CMK (cell line): ENCODE results near the gene GNA12.
A peak's percentile ranks its signal among the peaks of the same experiment; 100 is the strongest.

Experiments
- DNase-seq: peaks from one replicate; pipeline ENCODE4 v3.0.0-alpha.2; 2010; ENCODE audit warnings: low read depth

Gene GNA12

DNA sequence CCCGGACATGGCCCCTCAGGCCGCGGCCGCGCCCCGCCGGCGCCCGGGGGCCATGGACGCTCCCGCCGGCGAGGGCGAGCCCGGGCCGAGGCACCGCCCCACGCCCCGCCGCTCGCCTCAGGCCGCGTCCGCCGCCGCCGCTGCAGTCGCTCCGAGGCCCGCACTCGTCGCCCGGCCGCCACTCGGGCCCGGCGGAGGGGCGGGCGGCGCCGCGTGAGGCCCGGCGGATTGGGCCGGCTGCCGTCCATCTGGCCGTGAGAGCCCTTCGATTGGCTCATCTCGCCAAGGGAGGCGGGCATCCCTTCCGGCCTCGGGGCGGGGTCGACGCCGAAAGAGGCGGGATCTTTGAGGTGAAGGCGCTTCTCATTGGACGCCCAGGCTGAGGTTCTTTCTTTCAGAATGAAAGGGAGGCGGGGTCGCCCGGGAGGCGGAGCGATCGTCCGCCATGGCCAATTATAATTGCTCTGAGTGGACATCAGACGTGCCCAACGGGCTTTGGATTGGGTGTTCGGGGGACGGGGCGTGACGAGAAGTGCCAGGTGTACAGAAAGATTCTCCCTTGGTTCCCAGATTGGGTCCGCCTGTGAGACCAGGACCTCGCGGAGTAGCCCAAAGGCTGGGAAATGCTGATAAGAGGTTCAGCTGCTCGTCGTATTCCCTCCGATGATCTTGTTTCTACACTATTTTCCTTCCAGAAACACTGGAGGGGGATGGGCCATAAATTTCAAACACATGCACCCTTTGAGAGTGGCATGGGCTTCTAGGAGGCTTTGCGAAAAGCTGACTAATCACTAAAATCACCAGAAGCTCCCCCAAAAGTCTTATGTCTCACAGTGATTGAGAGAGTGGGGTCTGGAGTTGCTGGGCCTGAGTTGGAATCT is at the start of gene GNA12:
GNA12 (minus strand) TSS at position 156 of the 881 bp plus-strand sequence; CDS start at position 9, 147 bp downstream.
- DNase-seq = peak; percentile 82

- DNase-seq = no peak
Measured at GRCh38 chr7:2893411-2893861, 49.3 kb upstream of the GNA12 start.

DNA sequence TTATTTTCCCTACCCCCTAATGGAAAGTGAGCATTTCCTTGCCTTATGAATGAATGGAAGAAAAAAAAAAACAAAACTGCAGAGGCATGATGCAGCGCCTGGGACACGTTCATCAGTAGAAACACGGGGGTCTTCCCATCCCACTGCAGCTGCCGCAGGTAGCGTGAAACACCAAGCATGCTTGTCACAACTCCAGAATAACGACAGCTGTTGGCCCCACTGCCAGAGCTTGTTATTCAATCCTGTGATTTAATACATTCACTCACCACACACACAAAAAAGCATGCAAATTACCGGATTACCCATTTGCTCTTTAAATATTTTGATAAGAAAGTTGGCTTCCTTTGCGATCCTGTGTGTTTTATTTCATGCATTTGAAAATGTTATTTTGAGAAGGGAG is 48.4 kb upstream of the GNA12 start:
- DNase-seq = no peak

GRCh38 chr7:2887816-2888215 is 43.7 kb upstream of the GNA12 start:
- no peak for DNase-seq

DNA sequence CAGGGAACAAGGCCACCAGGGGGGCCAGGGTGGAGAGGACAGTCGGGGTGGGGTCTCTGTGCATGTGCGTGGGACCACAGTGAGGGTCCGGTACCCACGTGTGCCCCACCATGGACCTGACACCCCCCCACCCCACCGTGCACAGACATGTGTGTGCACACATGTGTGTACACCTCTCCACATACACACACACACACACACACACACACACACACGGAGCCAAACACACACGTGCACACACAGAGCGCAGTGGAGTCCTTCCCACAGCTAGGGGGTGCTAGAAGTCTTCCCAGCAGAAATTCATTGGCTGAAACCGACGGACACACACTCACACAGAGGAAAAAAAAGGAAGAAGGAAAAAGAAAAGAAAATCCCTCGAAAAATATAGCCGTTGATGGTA is 42.8 kb upstream of the GNA12 start:
- no peak for DNase-seq

DNA sequence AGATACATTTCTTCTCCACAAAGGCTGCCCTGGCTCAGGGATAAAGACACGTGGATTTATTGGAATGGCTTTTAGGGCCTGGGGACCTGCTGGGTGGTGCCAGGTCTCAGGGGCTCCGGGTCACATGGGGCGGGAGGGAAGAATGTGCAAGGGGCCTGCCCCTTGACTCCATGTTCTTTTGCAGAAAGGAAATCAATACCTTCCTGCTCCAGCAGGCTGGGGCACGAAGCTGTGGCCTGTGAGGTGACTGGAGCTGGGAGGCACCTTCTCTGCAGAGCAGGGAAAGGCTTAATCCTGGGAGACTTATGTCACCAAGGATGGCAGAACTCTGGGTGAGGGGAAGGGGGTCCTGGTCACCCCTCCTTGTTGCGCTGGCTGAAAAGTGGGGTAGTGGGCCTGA is 42.3 kb upstream of the GNA12 start:
- DNase-seq = no peak

DNA sequence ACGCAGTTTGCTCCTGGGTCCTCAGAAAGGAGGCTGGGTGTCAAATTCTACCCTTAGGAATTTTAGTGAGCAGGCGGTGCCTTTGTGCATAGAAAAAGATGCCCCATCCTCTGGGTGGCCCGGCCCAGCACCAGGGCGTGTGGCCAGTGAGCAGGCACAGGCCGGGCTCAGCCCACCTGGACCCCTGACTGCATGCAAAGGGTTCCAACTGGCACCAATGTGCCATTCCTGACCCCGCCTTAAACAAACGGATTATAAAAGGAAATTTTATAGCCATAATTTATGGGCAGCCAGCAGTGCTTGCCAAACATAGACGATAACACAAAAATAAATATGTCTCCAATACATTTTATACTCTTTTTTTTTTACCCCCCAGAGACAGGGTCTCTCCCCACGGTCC is 40.1 kb upstream of the GNA12 start:
- DNase-seq = no peak

DNA sequence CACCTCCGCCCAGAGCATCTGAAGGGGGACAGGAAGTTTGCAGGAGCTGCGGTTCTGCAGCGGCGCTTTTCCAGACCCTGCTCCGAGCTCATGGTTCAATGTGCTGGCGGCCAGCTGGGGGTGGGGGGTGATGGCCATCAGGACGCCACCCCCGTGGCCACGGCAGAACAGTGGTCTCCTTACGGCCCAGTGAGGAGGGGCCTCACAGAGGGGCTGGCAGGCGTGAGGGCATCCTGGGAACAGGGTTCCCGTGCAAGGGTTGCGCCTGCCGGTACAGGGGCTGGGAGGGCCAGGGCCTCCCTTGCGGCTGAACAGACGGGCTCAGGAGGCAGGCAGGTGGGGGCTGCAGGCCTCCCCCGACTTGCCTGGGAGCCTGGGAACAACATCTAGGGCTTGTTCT is 39.0 kb upstream of the GNA12 start:
- DNase-seq = no peak

DNA sequence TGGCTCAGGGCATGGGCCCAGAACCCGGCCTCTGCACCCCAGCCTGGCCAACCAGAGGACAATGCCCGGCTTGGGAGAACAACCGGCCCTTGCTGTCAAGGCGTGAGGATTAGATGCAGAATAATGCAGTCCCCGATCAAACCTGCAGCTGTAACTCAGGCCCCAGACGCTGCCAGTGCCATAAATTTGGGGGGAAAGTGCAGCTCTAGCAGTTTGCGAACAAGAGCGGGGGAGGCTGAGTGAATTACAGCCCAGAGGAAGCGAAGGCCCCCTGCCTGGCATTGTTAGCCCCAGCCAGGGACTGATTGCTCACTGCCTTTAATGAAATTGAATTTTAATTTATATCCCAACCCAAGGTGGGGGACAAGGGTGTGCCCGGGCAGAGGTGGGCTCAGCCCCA is 38.0 kb upstream of the GNA12 start:
- DNase-seq = no peak

GRCh38 chr7:2880874-2881533 is 36.9 kb upstream of the GNA12 start:
- DNase-seq = no peak

DNA sequence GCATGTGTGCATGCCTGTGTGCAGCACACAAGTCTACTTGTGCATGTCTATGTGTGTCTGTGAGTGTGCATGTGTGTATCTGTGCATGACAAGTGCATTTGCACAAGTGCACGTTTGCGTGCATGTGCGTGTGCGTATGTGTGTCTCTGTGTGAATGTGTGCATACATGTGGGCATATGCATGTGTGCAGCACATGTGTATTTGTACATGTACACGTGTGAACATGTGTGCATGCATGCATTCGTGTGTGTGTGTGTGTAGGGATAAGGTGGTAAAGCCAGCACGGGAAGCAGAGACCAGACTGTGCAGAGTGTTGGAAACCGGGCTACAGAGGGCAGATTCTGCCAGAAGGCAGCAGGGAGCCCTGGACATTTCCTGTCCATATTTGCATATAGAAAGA is 35.9 kb upstream of the GNA12 start:
- DNase-seq = no peak

DNA sequence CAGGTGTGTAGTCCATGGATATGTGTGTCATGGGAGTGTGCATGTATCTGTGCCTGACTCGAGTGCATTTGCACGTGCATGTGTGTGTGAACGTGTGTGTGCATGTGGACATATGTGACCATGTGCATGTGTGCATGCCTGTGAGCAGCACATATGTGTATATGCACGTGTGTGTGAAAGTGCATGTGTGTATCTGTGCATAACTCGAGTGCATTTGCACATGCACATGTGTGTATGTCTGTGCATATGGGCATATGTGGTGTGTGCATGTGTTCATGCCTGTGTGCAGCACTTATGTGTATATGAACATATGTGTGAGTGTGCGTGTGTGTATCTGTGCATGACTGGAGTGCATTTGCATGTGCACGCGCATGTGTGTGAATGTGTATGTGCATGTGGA is 35.2 kb upstream of the GNA12 start:
- no peak for DNase-seq

GRCh38 chr7:2878306-2878705 is 34.2 kb upstream of the GNA12 start:
- DNase-seq = no peak

DNA sequence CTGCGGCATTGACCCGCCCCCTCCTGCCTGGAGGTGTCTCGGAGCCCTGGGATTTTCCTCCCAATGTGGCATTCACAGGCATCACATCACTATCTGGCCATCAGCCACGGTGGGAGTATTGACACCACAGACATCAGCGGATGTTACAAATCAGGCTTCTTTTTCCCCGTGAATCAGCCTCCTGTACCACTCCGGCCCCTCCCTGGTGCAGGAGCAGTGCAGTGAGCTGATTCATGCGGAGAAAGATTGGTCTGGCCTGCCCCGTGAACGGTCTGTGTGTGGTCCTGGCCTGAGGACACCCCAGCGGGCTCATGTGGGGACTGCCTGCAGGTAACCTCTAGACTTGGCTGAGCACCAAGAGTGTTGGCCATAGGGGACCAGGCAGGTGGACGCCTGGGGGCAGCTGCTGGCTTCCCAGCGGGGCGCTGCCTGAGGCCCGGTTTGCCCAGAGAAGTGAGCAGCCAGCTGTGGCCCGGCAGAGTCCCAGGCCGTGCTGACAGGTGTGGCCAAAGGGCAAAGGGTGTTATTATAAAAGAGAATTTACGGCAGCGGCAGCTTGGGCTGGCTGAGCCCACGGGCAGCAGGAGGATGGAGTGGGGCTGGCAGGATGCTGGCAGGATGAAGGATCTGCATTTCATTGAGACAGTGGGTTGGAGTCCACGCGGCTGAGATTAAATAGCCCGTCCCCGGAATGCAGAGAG is 32.1 kb upstream of the GNA12 start:
- no peak for DNase-seq

- DNase-seq = no peak
Measured at GRCh38 chr7:2873686-2874551, 29.8 kb upstream of the GNA12 start.

DNA sequence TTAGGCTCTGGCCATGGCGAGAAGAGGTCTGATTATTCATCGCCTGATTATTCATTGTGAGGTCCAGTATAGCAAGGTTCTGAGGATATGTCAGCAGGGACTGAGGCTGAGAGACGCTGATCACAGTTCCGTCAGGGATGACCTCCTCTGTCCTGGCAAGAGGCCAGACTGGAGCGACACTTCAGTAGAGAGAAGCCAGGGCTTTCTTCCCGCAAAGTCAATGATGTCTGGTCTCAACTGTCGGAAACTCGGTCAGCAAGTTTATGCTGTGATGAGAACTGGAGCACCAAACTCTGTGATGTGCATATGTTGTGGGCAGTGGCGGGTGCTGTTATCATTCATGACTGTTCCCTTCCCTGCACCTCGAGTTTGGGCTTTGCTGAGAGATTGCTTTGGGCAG is 29.0 kb upstream of the GNA12 start:
- no peak for DNase-seq

GRCh38 chr7:2872296-2872874 is 28.3 kb upstream of the GNA12 start:
- no peak for DNase-seq

DNA sequence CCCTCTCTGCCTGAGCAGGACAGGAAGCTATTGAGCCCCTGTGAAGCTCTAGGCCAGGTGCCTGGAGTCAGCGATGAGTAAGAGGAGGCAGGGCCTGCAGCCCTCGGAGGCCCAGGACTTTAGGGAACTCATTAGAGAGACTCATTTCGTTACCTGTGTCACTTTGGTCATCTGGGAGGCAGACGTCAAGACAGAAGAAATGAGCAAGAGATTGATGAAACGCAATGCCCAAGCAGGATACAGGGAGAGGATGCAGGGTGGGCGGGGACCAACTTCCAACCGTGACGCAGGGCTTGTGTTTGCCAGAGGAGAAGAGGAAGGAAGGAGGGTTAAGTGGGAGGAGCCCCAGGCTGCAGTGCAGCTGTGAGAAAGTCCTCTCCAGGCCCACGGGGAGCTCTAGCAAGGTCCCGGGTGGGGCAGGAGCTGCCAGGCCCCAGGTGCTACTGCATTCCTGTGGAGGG is 26.4 kb upstream of the GNA12 start:
- DNase-seq = no peak

DNA sequence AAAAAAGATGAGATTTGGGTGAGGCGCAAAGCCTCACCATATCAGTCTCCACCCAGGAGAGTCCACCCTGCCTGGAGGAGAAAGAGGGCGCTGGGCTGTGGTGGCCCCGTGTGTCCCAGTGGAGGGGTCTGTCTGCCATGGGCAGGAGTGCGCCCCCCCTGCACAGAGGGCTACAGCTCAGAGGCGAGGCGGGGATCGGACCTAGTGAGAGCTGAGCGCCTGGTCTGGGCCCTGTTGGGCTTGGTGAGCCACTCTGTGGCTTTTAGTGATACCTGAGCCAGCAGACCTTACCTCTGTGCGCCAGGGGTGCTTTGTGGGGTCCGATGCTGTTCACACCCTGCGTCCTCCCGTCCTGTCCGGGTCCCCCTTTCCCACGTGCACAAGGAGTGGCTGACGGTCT is 25.9 kb upstream of the GNA12 start:
- DNase-seq = no peak

DNA sequence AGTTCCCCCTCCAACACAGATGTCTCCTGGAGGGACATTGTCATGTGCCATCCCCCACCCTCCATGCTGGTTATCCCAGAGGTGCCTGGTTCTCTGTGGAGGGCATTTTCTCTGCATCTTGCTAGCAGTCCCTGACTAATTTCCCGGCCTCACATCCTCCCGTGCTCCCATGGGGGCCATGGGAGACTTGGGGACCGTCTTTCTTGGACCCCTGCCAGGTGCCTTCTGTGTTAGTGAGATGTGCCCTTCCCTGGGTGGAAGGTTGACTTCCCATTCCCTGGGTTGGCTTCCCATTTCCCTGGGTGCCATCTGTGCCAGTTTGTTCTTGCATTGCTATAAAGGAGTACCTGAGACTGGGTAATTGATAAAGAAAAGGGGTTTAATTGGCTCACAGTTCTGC is 22.5 kb upstream of the GNA12 start:
- no peak for DNase-seq

- DNase-seq = peak; percentile 56
Measured at GRCh38 chr7:2864999-2865670, 21.0 kb upstream of the GNA12 start.
